Naive B cell (primary cell): ENCODE data around the gene SPRYD3. TPM values are rescaled to one million over a fixed set of nuclear protein-coding genes. Genes with fewer than 3 reads are reported as not detected.

Source experiments
- ATAC-seq, 2 donors: fragments of 150-1000 bp; cut with Tn5 transposase; 2 replicates each; pipeline ENCODE4 v1.10.0; 2021; ENCODE audit warnings: low read depth in 2 of 2, mild to moderate bottlenecking in 2 of 2, moderate library complexity in 2 of 2
- DNase-seq: peaks from one replicate; pipeline ENCODE4 v3.0.0; 2022
- H3K27ac Mint-ChIP-seq, 6 donors: one replicate each; pipeline ENCODE4 v1.8.0; 2020 to 2022; ENCODE audit warnings: mild to moderate bottlenecking in 6 of 6, mixed read lengths in 6 of 6, moderate library complexity in 5 of 6, inconsistent platforms in 2 of 6
- H3K27me3 Mint-ChIP-seq, 3 donors: one replicate each; pipeline ENCODE4 v1.8.0; 2021 to 2022; ENCODE audit warnings: mixed read lengths in 3 of 3, mild to moderate bottlenecking in 1 of 3
- H3K36me3 Mint-ChIP-seq, 2 donors: one replicate each; pipeline ENCODE4 v1.8.0; 2020 to 2022; ENCODE audit warnings: mixed read lengths in 2 of 2, inconsistent platforms in 1 of 2, mild to moderate bottlenecking in 1 of 2
- H3K4me1 Mint-ChIP-seq, 3 donors: one replicate each; pipeline ENCODE4 v1.8.0; 2020 to 2022; ENCODE audit warnings: mixed read lengths in 3 of 3, inconsistent platforms in 1 of 3, mild to moderate bottlenecking in 1 of 3, moderate library complexity in 1 of 3
- H3K4me3 Mint-ChIP-seq, 8 donors: one replicate each; pipeline ENCODE4 v1.8.0; 2020 to 2022; ENCODE audit warnings: mild to moderate bottlenecking in 8 of 8, mixed read lengths in 8 of 8, moderate library complexity in 8 of 8, inconsistent platforms in 2 of 8
- H3K9me3 Mint-ChIP-seq, 7 donors: one replicate each; pipeline ENCODE4 v1.8.0; 2020 to 2022; ENCODE audit warnings: mixed read lengths in 7 of 7, mild to moderate bottlenecking in 5 of 7, inconsistent platforms in 2 of 7, moderate library complexity in 1 of 7
- polyA plus RNA-seq, 6 donors: library from polyadenylated mRNA; unstranded; fragments of 300-500 nt; fragmentation: Illumina TruSeq; gene quantifications; one replicate each; pipeline ENCODE4 v1.2.3, GENCODE V29; 2021; ENCODE audit warnings: low read depth in 6 of 6

Gene SPRYD3
- 10 to 100 TPM; 12.8 to 31.1 (median 23.2) TPM for polyA plus RNA-seq

- peak; percentile 95 to 97 for ATAC-seq
- peak within 1 kb of the TSS; percentile 86 to 98 (median 95) for H3K4me3 Mint-ChIP-seq
- DNase-seq = peak; percentile 97
- peaks cover 32 to 56% (median 45%) of the 10 kb centered on the region in 3 donors for H3K4me1 Mint-ChIP-seq
- peak within 1 kb of the TSS; percentile 80 to 97 (median 94) for H3K27ac Mint-ChIP-seq
- peaks cover 0 to 15% of the 10 kb centered on the region in 2 donors for H3K36me3 Mint-ChIP-seq
- no peaks in the 10 kb centered on the region for H3K27me3 Mint-ChIP-seq
- H3K9me3 Mint-ChIP-seq = peaks cover 0 to 1% (median 0%) of the 10 kb centered on the region in 7 donors
Measured at GRCh38 chr12:53079226-53080117, at the start of gene SPRYD3. SPRYD3 (minus strand) TSS chr12:53079390; CDS start chr12:53079333, 57 bp downstream.

GRCh38 chr12:53127169-53127568, 48.0 kb upstream of the SPRYD3 start:
- no peaks in the 10 kb centered on the region for H3K36me3 Mint-ChIP-seq
- no peak for ATAC-seq
- H3K9me3 Mint-ChIP-seq = no peaks in the 10 kb centered on the region
- no peak overlapping the region for H3K4me3 Mint-ChIP-seq
- peaks cover 8 to 31% (median 26%) of the 10 kb centered on the region in 3 donors for H3K27me3 Mint-ChIP-seq
- no peak for DNase-seq
- peak overlapping the region in 1 of 6 donors; percentile 21 for H3K27ac Mint-ChIP-seq
- peaks cover 7 to 12% (median 8%) of the 10 kb centered on the region in 3 donors for H3K4me1 Mint-ChIP-seq

GRCh38 chr12:53124352-53124723, 45.1 kb upstream of the SPRYD3 start:
- no peaks in the 10 kb centered on the region for H3K9me3 Mint-ChIP-seq
- no peak overlapping the region for H3K4me3 Mint-ChIP-seq
- peak overlapping the region in 1 of 6 donors; percentile 2 for H3K27ac Mint-ChIP-seq
- H3K27me3 Mint-ChIP-seq = peaks cover 8 to 23% (median 17%) of the 10 kb centered on the region in 3 donors
- H3K36me3 Mint-ChIP-seq = no peaks in the 10 kb centered on the region
- peaks cover 3 to 4% (median 4%) of the 10 kb centered on the region in 3 donors for H3K4me1 Mint-ChIP-seq
- DNase-seq (no peak), ATAC-seq (no peak)

- Mint-ChIP-seq H3K36me3 (no peaks in the 10 kb centered on the region), H3K27me3 (peaks cover 5 to 17% (median 11%) of the 10 kb centered on the region in 3 donors), H3K4me3 (no peak overlapping the region), H3K9me3 (no peaks in the 10 kb centered on the region), H3K27ac (peak overlapping the region in 1 of 6 donors; percentile 2), H3K4me1 (no peaks in the 10 kb centered on the region)
- DNase-seq = no peak
- ATAC-seq = no peak
Measured at GRCh38 chr12:53123578-53124351, 44.6 kb upstream of the SPRYD3 start.

GRCh38 chr12:53122961-53123468, 43.8 kb upstream of the SPRYD3 start:
- ATAC-seq (no peak), DNase-seq (no peak)
- H3K4me3 Mint-ChIP-seq = peak overlapping the region in 1 of 8 donors; percentile 57
- H3K27me3 Mint-ChIP-seq = peaks cover 5 to 16% (median 7%) of the 10 kb centered on the region in 3 donors
- no peaks in the 10 kb centered on the region for H3K36me3 Mint-ChIP-seq
- H3K27ac Mint-ChIP-seq = peak overlapping the region in 1 of 6 donors; percentile 87
- no peaks in the 10 kb centered on the region for H3K9me3 Mint-ChIP-seq
- H3K4me1 Mint-ChIP-seq = no peaks in the 10 kb centered on the region

GRCh38 chr12:53120685-53121525, 41.7 kb upstream of the SPRYD3 start:
- ATAC-seq (no peak), DNase-seq (no peak)
- H3K36me3 Mint-ChIP-seq = no peaks in the 10 kb centered on the region
- no peaks in the 10 kb centered on the region for H3K4me1 Mint-ChIP-seq
- H3K27ac Mint-ChIP-seq = no peak overlapping the region
- peaks cover 4 to 5% (median 5%) of the 10 kb centered on the region in 3 donors for H3K27me3 Mint-ChIP-seq
- H3K4me3 Mint-ChIP-seq = no peak overlapping the region
- no peaks in the 10 kb centered on the region for H3K9me3 Mint-ChIP-seq

GRCh38 chr12:53118751-53119300, 39.6 kb upstream of the SPRYD3 start:
- Mint-ChIP-seq H3K27me3 (no peaks in the 10 kb centered on the region), H3K4me1 (no peaks in the 10 kb centered on the region), H3K27ac (no peak overlapping the region), H3K4me3 (no peak overlapping the region), H3K36me3 (no peaks in the 10 kb centered on the region), H3K9me3 (no peaks in the 10 kb centered on the region)
- ATAC-seq (no peak), DNase-seq (no peak)

- H3K36me3 Mint-ChIP-seq = no peaks in the 10 kb centered on the region
- no peak for ATAC-seq
- H3K27ac Mint-ChIP-seq = peak overlapping the region in 1 of 6 donors; percentile 22
- no peak overlapping the region for H3K4me3 Mint-ChIP-seq
- peaks cover 0 to 4% (median 0%) of the 10 kb centered on the region in 3 donors for H3K27me3 Mint-ChIP-seq
- H3K4me1 Mint-ChIP-seq = no peaks in the 10 kb centered on the region
- DNase-seq = no peak
- H3K9me3 Mint-ChIP-seq = no peaks in the 10 kb centered on the region
Measured at GRCh38 chr12:53115891-53116648, 36.9 kb upstream of the SPRYD3 start.

- Mint-ChIP-seq H3K9me3 (no peaks in the 10 kb centered on the region), H3K4me1 (no peaks in the 10 kb centered on the region), H3K27ac (peak overlapping the region in 1 of 6 donors; percentile 63), H3K36me3 (no peaks in the 10 kb centered on the region), H3K4me3 (no peak overlapping the region), H3K27me3 (peaks cover 0 to 4% (median 0%) of the 10 kb centered on the region in 3 donors)
- DNase-seq (no peak), ATAC-seq (no peak)
Measured at GRCh38 chr12:53115112-53115890, 36.1 kb upstream of the SPRYD3 start.

- DNase-seq (no peak), ATAC-seq (no peak)
- no peak overlapping the region for H3K27ac Mint-ChIP-seq
- H3K4me3 Mint-ChIP-seq = no peak overlapping the region
- peaks cover 0 to 4% (median 0%) of the 10 kb centered on the region in 3 donors for H3K27me3 Mint-ChIP-seq
- no peaks in the 10 kb centered on the region for H3K36me3 Mint-ChIP-seq
- H3K4me1 Mint-ChIP-seq = no peaks in the 10 kb centered on the region
- no peaks in the 10 kb centered on the region for H3K9me3 Mint-ChIP-seq
Measured at GRCh38 chr12:53113951-53114350, 34.8 kb upstream of the SPRYD3 start.

GRCh38 chr12:53113136-53113705, 34.0 kb upstream of the SPRYD3 start:
- DNase-seq (no peak), ATAC-seq (no peak)
- H3K27me3 Mint-ChIP-seq = peaks cover 0 to 4% (median 0%) of the 10 kb centered on the region in 3 donors
- H3K9me3 Mint-ChIP-seq = no peaks in the 10 kb centered on the region
- no peaks in the 10 kb centered on the region for H3K36me3 Mint-ChIP-seq
- no peaks in the 10 kb centered on the region for H3K4me1 Mint-ChIP-seq
- no peak overlapping the region for H3K27ac Mint-ChIP-seq
- H3K4me3 Mint-ChIP-seq = no peak overlapping the region
